Neural progenitor cell (in vitro differentiated cells): Measurements from ENCODE around the gene TMEM169. TPM values are rescaled to one million over a fixed set of nuclear protein-coding genes. Genes with fewer than 3 reads are reported as not detected.

Experiments
- DNase-seq: peaks from one replicate; pipeline ENCODE4 v3.0.0-alpha.2; 2016; ENCODE audit warnings: low spot score
- H2AFZ ChIP-seq: fragments of 200-600 bp; sonication (generic); replicated peaks from 2 replicates; pipeline ENCODE4 v1.6.1; 2016; ENCODE audit warnings: antibody characterized with exemption
- H3F3A ChIP-seq: fragments of 200-600 bp; sonication (generic); 2 replicates; pipeline ENCODE4 v1.6.1; 2016; ENCODE audit warnings: antibody characterized with exemption, low read depth
- H3K27ac ChIP-seq: fragments of 200-600 bp; sonication (generic); 2 replicates; pipeline ENCODE4 v1.5.1; 2016; ENCODE audit warnings: mild to moderate bottlenecking
- H3K27me3 ChIP-seq: fragments of 200-600 bp; sonication (generic); 2 replicates; pipeline ENCODE4 v1.6.1; 2016; ENCODE audit warnings: mild to moderate bottlenecking, moderate library complexity
- H3K36me3 ChIP-seq: fragments of 200-600 bp; sonication (generic); 2 replicates; pipeline ENCODE4 v1.5.1; 2016
- H3K4me1 ChIP-seq: fragments of 200-600 bp; sonication (generic); 2 replicates; pipeline ENCODE4 v1.6.1; 2016; ENCODE audit warnings: mixed run types
- H3K4me2 ChIP-seq: fragments of 200-600 bp; sonication (generic); 2 replicates; pipeline ENCODE4 v1.6.1; 2016
- H3K4me3 ChIP-seq: fragments of 200-600 bp; sonication (generic); 2 replicates; pipeline ENCODE4 v1.5.1; 2016
- H3K79me2 ChIP-seq: fragments of 200-600 bp; sonication (generic); 2 replicates; pipeline ENCODE4 v1.6.1; 2016; ENCODE audit warnings: low read depth
- H3K9ac ChIP-seq: fragments of 200-600 bp; sonication (generic); 2 replicates; pipeline ENCODE4 v1.6.1; 2016
- H3K9me3 ChIP-seq: fragments of 200-600 bp; sonication (generic); 2 replicates; pipeline ENCODE4 v1.5.1; 2016; ENCODE audit warnings: low read depth
- H4K20me1 ChIP-seq: fragments of 200-600 bp; sonication (generic); 2 replicates; pipeline ENCODE4 v1.6.1; 2016; ENCODE audit warnings: low read depth
- H3K27ac Mint-ChIP-seq: 3 replicates; pipeline ENCODE4 v1.8.0; 2021; ENCODE audit warnings: mixed read lengths
- H3K27me3 Mint-ChIP-seq: 2 replicates; pipeline ENCODE4 v1.8.0; 2022; ENCODE audit warnings: low read depth, mild to moderate bottlenecking, inconsistent platforms, moderate library complexity, mixed read lengths; ENCODE audit not compliant: insufficient read depth
- H3K36me3 Mint-ChIP-seq: 3 replicates; pipeline ENCODE4 v1.8.0; 2021; ENCODE audit warnings: mixed read lengths
- H3K4me1 Mint-ChIP-seq: 3 replicates; pipeline ENCODE4 v1.8.0; 2021; ENCODE audit warnings: mixed read lengths
- H3K4me3 Mint-ChIP-seq: 3 replicates; pipeline ENCODE4 v1.8.0; 2021; ENCODE audit warnings: mild to moderate bottlenecking, moderate library complexity, mixed read lengths
- H3K9me3 Mint-ChIP-seq: 3 replicates; pipeline ENCODE4 v1.8.0; 2020; ENCODE audit warnings: mixed read lengths
- EZH2 ChIP-seq: fragments of 200-600 bp; sonication (generic); IDR thresholded peaks from 2 replicates; pipeline ENCODE4 v1.6.1; 2017; ENCODE audit warnings: antibody characterized with exemption, mild to moderate bottlenecking, moderate library complexity
- EZH2phosphoT487 ChIP-seq: fragments of 200-600 bp; sonication (generic); IDR thresholded peaks from 2 replicates; pipeline ENCODE4 v1.6.1; 2017; ENCODE audit warnings: antibody characterized with exemption
- total RNA-seq: library from RNA; depleted of rRNA; stranded (reverse); fragments of >200 nt; gene quantifications from 2 replicates; pipeline ENCODE4 v1.2.3, GENCODE V29; 2015; ENCODE audit warnings: low replicate concordance
- TF ChIP-seq, protein P1 (sequence below): fragments of 200-600 bp; sonication (generic); IDR thresholded peaks from 2 replicates; pipeline ENCODE4 v1.5.1; 2017; ENCODE audit warnings: antibody characterized with exemption, mild to moderate bottlenecking

Gene TMEM169
- total RNA-seq, 1 donor from 2014 or later: 17.9 TPM

DNA sequence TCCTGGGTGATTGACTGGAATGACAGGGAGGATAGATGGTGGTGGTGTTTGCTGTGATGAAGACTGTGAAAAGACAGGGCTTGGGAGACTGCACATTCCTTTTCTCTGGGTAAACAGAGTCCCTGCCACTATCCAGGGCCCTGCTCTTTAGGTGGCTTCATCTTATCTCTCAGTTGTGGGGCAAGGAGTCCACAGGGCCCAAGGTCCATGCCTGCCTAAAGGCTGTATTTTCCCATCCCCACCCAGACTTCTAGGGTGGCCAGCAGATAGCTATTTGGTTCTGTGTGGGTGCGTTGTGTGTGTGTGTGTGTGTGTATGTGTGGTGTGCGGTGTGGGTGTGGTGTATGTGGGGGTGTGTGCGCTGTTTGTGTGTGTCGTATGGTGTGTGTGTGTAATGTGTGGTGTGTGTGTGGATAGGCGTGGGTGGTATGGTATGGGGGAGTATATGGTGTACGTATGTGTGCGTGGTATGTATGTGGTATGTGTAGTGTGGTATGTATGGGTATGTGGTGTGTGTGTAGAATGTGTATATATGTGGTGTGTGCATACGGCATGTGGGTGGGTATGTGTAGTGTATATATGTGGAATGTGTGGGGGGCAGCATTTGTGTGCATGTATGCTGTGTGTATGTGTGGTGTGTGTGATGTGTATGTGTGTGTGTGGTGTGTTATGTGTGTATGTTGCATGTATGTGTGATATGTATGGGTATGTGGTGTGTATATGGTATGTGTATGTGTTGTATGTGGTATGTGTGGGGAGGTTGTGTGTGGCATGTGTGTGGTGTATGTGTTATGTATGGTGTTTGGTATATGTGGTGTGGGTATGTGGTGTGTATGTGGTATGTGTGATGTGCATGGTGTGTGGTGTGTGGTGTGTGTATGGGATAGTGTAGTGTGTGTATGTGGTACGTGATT lies 17.0 kb downstream of the TMEM169 start:
- no peaks in the 10 kb centered on the region for H3K27me3 Mint-ChIP-seq
- H3K9me3 Mint-ChIP-seq: no peaks in the 10 kb centered on the region
- Histone ChIP-seq H3K4me3 (no peak overlapping the region), H3K27me3 (no peaks in the 10 kb centered on the region), H3K4me1 (no peaks in the 10 kb centered on the region), H3K9me3 (no peaks in the 10 kb centered on the region), H2AFZ (no peak overlapping the region), H3K36me3 (peaks cover 6% of the 10 kb centered on the region), H3K4me2 (no peak overlapping the region), H3K79me2 (no peaks in the 10 kb centered on the region), H3K9ac (no peak overlapping the region), H3F3A (peaks cover 4% of the 10 kb centered on the region), H4K20me1 (no peaks in the 10 kb centered on the region), H3K27ac (no peak overlapping the region)
- H3K27ac Mint-ChIP-seq: no peak overlapping the region
- H3K4me1 Mint-ChIP-seq: no peaks in the 10 kb centered on the region
- DNase-seq: no peak
- peaks cover 27% of the 10 kb centered on the region for H3K36me3 Mint-ChIP-seq
- TF ChIP-seq, protein P1, sequence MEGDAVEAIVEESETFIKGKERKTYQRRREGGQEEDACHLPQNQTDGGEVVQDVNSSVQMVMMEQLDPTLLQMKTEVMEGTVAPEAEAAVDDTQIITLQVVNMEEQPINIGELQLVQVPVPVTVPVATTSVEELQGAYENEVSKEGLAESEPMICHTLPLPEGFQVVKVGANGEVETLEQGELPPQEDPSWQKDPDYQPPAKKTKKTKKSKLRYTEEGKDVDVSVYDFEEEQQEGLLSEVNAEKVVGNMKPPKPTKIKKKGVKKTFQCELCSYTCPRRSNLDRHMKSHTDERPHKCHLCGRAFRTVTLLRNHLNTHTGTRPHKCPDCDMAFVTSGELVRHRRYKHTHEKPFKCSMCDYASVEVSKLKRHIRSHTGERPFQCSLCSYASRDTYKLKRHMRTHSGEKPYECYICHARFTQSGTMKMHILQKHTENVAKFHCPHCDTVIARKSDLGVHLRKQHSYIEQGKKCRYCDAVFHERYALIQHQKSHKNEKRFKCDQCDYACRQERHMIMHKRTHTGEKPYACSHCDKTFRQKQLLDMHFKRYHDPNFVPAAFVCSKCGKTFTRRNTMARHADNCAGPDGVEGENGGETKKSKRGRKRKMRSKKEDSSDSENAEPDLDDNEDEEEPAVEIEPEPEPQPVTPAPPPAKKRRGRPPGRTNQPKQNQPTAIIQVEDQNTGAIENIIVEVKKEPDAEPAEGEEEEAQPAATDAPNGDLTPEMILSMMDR: no peak
- TF ChIP-seq EZH2phosphoT487 (no peak), EZH2 (no peak)
- no peak overlapping the region for H3K4me3 Mint-ChIP-seq

DNA sequence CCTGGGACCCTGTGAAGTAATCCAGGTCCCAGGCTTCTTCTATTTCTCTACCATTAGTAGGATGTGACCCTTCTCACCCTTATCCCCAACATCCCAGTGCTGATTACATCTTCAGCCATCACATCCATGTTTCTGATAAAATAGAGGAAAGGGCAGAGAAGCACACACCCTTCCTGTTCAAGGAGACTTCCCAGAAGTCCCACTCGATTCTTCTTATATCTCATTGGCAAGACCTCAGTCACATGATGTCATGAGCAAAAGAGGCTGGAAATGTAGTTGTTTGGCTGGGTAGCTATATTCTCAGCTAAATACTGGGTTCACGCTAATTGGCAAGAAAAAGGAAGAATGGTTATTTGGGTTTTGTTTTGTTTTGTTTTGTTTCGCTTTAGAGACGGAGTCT lies 19.4 kb downstream of the TMEM169 start:
- no peak overlapping the region for H3K27ac ChIP-seq
- H3K9me3 ChIP-seq: no peaks in the 10 kb centered on the region
- H3K4me2 ChIP-seq: no peak overlapping the region
- Mint-ChIP-seq H3K4me1 (no peaks in the 10 kb centered on the region), H3K4me3 (no peak overlapping the region), H3K36me3 (peaks cover 23% of the 10 kb centered on the region), H3K9me3 (no peaks in the 10 kb centered on the region), H3K27ac (no peak overlapping the region), H3K27me3 (no peaks in the 10 kb centered on the region)
- no peak overlapping the region for H3K4me3 ChIP-seq
- H3F3A ChIP-seq: peaks cover 4% of the 10 kb centered on the region
- H3K79me2 ChIP-seq: no peaks in the 10 kb centered on the region
- H3K9ac ChIP-seq: no peak overlapping the region
- no peaks in the 10 kb centered on the region for H3K27me3 ChIP-seq
- peaks cover 14% of the 10 kb centered on the region for H3K4me1 ChIP-seq
- no peak overlapping the region for H2AFZ ChIP-seq
- no peak for DNase-seq
- no peaks in the 10 kb centered on the region for H4K20me1 ChIP-seq
- TF ChIP-seq EZH2 (no peak), EZH2phosphoT487 (no peak)
- TF ChIP-seq, protein P1: no peak
- peaks cover 6% of the 10 kb centered on the region for H3K36me3 ChIP-seq

DNA sequence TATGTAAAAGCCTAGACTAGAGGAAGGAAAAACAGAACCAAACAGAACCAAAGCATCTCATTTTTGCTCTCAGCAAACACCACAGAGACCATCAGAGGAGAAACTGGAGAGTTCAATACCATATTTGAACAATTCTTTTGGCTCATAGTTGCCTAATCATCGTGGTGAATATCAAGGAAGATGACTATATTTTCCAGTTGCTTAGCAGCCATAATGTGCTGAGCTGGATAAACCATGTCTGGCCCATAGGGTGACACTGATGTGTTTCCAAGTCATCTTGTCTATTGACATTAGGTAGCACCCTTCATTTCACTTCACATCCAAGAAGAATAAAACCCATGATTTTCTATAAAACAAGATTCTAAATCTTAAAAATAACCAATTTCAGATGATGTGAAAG lies 21.5 kb downstream of the TMEM169 start:
- peaks cover 21% of the 10 kb centered on the region for H3K36me3 Mint-ChIP-seq
- no peak overlapping the region for H3K4me3 Mint-ChIP-seq
- Histone ChIP-seq H3K4me3 (no peak overlapping the region), H3K4me2 (no peak overlapping the region), H3K27ac (no peak overlapping the region), H3K9me3 (no peaks in the 10 kb centered on the region), H3F3A (peaks cover 16% of the 10 kb centered on the region), H3K79me2 (no peaks in the 10 kb centered on the region), H4K20me1 (no peaks in the 10 kb centered on the region), H2AFZ (no peak overlapping the region), H3K36me3 (no peaks in the 10 kb centered on the region), H3K9ac (no peak overlapping the region), H3K27me3 (no peaks in the 10 kb centered on the region), H3K4me1 (peaks cover 18% of the 10 kb centered on the region)
- peaks cover 9% of the 10 kb centered on the region for H3K4me1 Mint-ChIP-seq
- no peaks in the 10 kb centered on the region for H3K27me3 Mint-ChIP-seq
- no peak overlapping the region for H3K27ac Mint-ChIP-seq
- TF ChIP-seq EZH2 (no peak), EZH2phosphoT487 (no peak)
- TF ChIP-seq, protein P1: no peak
- DNase-seq: no peak
- no peaks in the 10 kb centered on the region for H3K9me3 Mint-ChIP-seq
